Stimulated activated CD4-positive, alpha-beta T cell treated with anti-CD3 and anti-CD28 coated beads, Interleukin-2, amount 100 ng/mL, for 4 hours (primary cell): ENCODE results near the gene NPEPL1.

Experiments
- DNase-seq: peaks from one replicate; pipeline ENCODE4 v3.0.0-alpha.2; 2020; ENCODE audit warnings: low read depth

The NPEPL1 gene

GRCh38 chr20:58701431-58702160 lies 9.0 kb downstream of the NPEPL1 start:
- DNase-seq = no peak

GRCh38 chr20:58702161-58702510 lies 9.5 kb downstream of the NPEPL1 start:
- DNase-seq = no peak

GRCh38 chr20:58702859-58703648 lies 10.5 kb downstream of the NPEPL1 start:
- DNase-seq = no peak

GRCh38 chr20:58703765-58704371 lies 11.3 kb downstream of the NPEPL1 start:
- no peak for DNase-seq

GRCh38 chr20:58705208-58705926 lies 12.8 kb downstream of the NPEPL1 start:
- no peak for DNase-seq

GRCh38 chr20:58706150-58706892 lies 13.7 kb downstream of the NPEPL1 start:
- no peak for DNase-seq

GRCh38 chr20:58706975-58707681 lies 14.5 kb downstream of the NPEPL1 start:
- no peak for DNase-seq

- DNase-seq = no peak
These were observed 15.2 kb downstream of the NPEPL1 start for GRCh38 chr20:58707770-58708169.

- DNase-seq = no peak
These were observed 15.8 kb downstream of the NPEPL1 start for GRCh38 chr20:58708246-58708931.

GRCh38 chr20:58709013-58709702 lies 16.6 kb downstream of the NPEPL1 start:
- no peak for DNase-seq

GRCh38 chr20:58709703-58710039 lies 17.1 kb downstream of the NPEPL1 start:
- DNase-seq = no peak

GRCh38 chr20:58710481-58711265 lies 18.1 kb downstream of the NPEPL1 start:
- no peak for DNase-seq

- DNase-seq = no peak
These were observed 18.9 kb downstream of the NPEPL1 start for GRCh38 chr20:58711266-58712051.

GRCh38 chr20:58712151-58712791 lies 19.7 kb downstream of the NPEPL1 start:
- no peak for DNase-seq

GRCh38 chr20:58712806-58713731 lies 20.5 kb downstream of the NPEPL1 start:
- DNase-seq = no peak

- no peak for DNase-seq
These were observed 21.3 kb downstream of the NPEPL1 start for GRCh38 chr20:58713801-58714339.
